Neural cell (in vitro differentiated cells): ENCODE results near the gene DDOST.

Experiments
- RAD21 ChIP-seq: fragments of 450-650 bp; conservative IDR thresholded peaks from 2 replicates; pipeline ENCODE4 v1.6.1; 2014; ENCODE audit warnings: antibody characterized with exemption, mild to moderate bottlenecking, moderate library complexity
- TF ChIP-seq, protein P1 (sequence below): fragments of 450-650 bp; IDR thresholded peaks from 2 replicates; pipeline ENCODE4 v1.5.1; 2014; ENCODE audit warnings: antibody characterized with exemption, mild to moderate bottlenecking, moderate library complexity; ENCODE audit not compliant: poor library complexity, severe bottlenecking

DNA sequence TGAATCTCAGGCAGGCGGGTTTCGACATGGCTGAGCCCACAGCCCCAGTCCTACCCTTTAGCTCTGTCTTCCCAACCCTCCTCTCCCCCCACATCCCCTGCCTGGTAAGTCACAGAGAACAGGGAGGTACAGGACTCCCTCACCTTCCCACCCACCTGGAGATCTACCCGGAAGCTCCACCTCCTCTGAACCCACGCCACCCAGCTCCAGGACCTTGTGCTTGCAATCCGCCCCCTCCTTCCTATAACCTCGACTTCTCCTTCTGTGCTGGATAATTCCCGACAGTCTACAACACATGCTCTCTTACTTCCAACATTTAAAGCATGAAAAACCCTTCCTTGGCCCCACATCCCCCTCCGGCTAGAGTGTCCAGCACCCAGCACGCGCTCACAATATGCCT, 34.3 kb upstream of the DDOST start:
- TF ChIP-seq, protein P1, sequence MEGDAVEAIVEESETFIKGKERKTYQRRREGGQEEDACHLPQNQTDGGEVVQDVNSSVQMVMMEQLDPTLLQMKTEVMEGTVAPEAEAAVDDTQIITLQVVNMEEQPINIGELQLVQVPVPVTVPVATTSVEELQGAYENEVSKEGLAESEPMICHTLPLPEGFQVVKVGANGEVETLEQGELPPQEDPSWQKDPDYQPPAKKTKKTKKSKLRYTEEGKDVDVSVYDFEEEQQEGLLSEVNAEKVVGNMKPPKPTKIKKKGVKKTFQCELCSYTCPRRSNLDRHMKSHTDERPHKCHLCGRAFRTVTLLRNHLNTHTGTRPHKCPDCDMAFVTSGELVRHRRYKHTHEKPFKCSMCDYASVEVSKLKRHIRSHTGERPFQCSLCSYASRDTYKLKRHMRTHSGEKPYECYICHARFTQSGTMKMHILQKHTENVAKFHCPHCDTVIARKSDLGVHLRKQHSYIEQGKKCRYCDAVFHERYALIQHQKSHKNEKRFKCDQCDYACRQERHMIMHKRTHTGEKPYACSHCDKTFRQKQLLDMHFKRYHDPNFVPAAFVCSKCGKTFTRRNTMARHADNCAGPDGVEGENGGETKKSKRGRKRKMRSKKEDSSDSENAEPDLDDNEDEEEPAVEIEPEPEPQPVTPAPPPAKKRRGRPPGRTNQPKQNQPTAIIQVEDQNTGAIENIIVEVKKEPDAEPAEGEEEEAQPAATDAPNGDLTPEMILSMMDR = no peak
- no peak for TF ChIP-seq RAD21
